ENCODE data around the gene MBLAC1. TPM values are rescaled to one million over a fixed set of nuclear protein-coding genes. Genes with fewer than 3 reads are reported as not detected.

Gene MBLAC1
- total RNA-seq, 1 experiment from 2014 or later, result 0.70 TPM

- Histone ChIP-seq H3K9me2 (ENCODE audit: insufficient read depth) (no peaks in the 10 kb centered on the region), H3K9me3 (ENCODE audit: insufficient read depth, low read depth) (no peaks in the 10 kb centered on the region), H3K27me3 (ENCODE audit: insufficient read depth, low read depth) (no peaks in the 10 kb centered on the region), H2AFZ (no peak overlapping the region), H3K27ac (no peak overlapping the region), H3K4me2 (no peak overlapping the region), H4K20me1 (ENCODE audit: insufficient read depth) (no peaks in the 10 kb centered on the region), H3K4me3 (no peak overlapping the region), H3K79me2 (ENCODE audit: low read depth) (peaks cover 18% of the 10 kb centered on the region), H3F3A (ENCODE audit: insufficient read depth, low read depth) (peaks cover 39% of the 10 kb centered on the region), H3K36me3 (ENCODE audit: low read depth) (no peaks in the 10 kb centered on the region), H3K4me1 (replicated peaks; ENCODE audit: insufficient read depth) (peaks cover 34% of the 10 kb centered on the region)
- DNase-seq, result no peak
- TF ChIP-seq CTCF (conservative IDR thresholded peaks at IDR 0.05) (no peak), EZH2 (IDR thresholded peaks at IDR 0.05; ENCODE audit: low read depth) (no peak)
- intact Hi-C loops (cut with micrococcal nuclease; ENCODE audit: unreplicated experiment), result no loop called here
- POLR2A ChIA-PET (ENCODE audit: unreplicated experiment), result no interaction called here
- no TSS peak for BruUV-seq (replicated peaks)
- CTCF ChIA-PET, result no interaction called here
These were observed 41.3 kb upstream of the MBLAC1 start for GRCh38 chr7:100085515-100085914.

- H3K79me2 ChIP-seq (ENCODE audit: low read depth), result peaks cover 7% of the 10 kb centered on the region; the same call in 1 of the 2 replicates
- peak overlapping the region; percentile 4; the same call in 1 of the 2 replicates for H3K4me2 ChIP-seq
- no peak for TF ChIP-seq CTCF (conservative IDR thresholded peaks at IDR 0.05)
- TF ChIP-seq EZH2 (IDR thresholded peaks at IDR 0.05; ENCODE audit: low read depth), result no peak
- no peaks in the 10 kb centered on the region for H3K36me3 ChIP-seq (ENCODE audit: low read depth)
- H3K4me3 ChIP-seq, result no peak overlapping the region
- no peaks in the 10 kb centered on the region for H3K9me2 ChIP-seq (ENCODE audit: insufficient read depth)
- peaks cover 32% of the 10 kb centered on the region for H3K4me1 ChIP-seq (replicated peaks; ENCODE audit: insufficient read depth)
- no TSS peak for BruUV-seq (replicated peaks)
- H3K27me3 ChIP-seq (ENCODE audit: insufficient read depth, low read depth), result no peaks in the 10 kb centered on the region
- H4K20me1 ChIP-seq (ENCODE audit: insufficient read depth), result no peaks in the 10 kb centered on the region
- peaks cover 51% of the 10 kb centered on the region for H3F3A ChIP-seq (ENCODE audit: insufficient read depth, low read depth)
- intact Hi-C loops (cut with micrococcal nuclease; ENCODE audit: unreplicated experiment), result no loop called here
- peak in 1 of 2 experiments; percentile 79 for DNase-seq
- 0 out of 2 replicates have a peak overlapping the region, but pooled peaks have one; percentile 25 for H3K27ac ChIP-seq
- CTCF ChIA-PET, result interaction anchor here (0.6 kb wide), 1 partner anchor 91 kb away, joined by 7 read pairs; no protein-coding TSS in a partner anchor
- POLR2A ChIA-PET (ENCODE audit: unreplicated experiment), result interaction anchor here (0.6 kb wide), 1 partner anchor 324 kb away, joined by 6 read pairs; no protein-coding TSS in a partner anchor
- 0 out of 2 replicates have a peak overlapping the region, but pooled peaks have one; percentile 44 for H2AFZ ChIP-seq
- no peaks in the 10 kb centered on the region for H3K9me3 ChIP-seq (ENCODE audit: insufficient read depth, low read depth)
These were observed 39.6 kb upstream of the MBLAC1 start for GRCh38 chr7:100087055-100087750.

GRCh38 chr7:100088095-100088620, 38.6 kb upstream of the MBLAC1 start:
- BruUV-seq (replicated peaks), result TSS peak; percentile 64
- Histone ChIP-seq H3F3A (ENCODE audit: insufficient read depth, low read depth) (peaks cover 54% of the 10 kb centered on the region), H3K4me1 (replicated peaks; ENCODE audit: insufficient read depth) (peaks cover 26% of the 10 kb centered on the region), H3K27me3 (ENCODE audit: insufficient read depth, low read depth) (no peaks in the 10 kb centered on the region), H3K9me2 (ENCODE audit: insufficient read depth) (no peaks in the 10 kb centered on the region), H3K27ac (peak overlapping the region; percentile 62), H3K4me2 (peak overlapping the region; percentile 97), H3K4me3 (peak overlapping the region; percentile 86), H4K20me1 (ENCODE audit: insufficient read depth) (0 out of 2 replicates have a peak, but pooled peaks cover 6% of the 10 kb centered on the region), H2AFZ (peak overlapping the region; percentile 87), H3K79me2 (ENCODE audit: low read depth) (peaks cover 7% of the 10 kb centered on the region; the same call in 1 of the 2 replicates), H3K36me3 (ENCODE audit: low read depth) (no peaks in the 10 kb centered on the region), H3K9me3 (ENCODE audit: insufficient read depth, low read depth) (no peaks in the 10 kb centered on the region)
- no peak for TF ChIP-seq CTCF (conservative IDR thresholded peaks at IDR 0.05)
- TF ChIP-seq EZH2 (IDR thresholded peaks at IDR 0.05; ENCODE audit: low read depth), result no peak
- POLR2A ChIA-PET (ENCODE audit: unreplicated experiment), result no interaction called here
- intact Hi-C loops (cut with micrococcal nuclease; ENCODE audit: unreplicated experiment), result no loop called here
- CTCF ChIA-PET, result interaction anchor here (0.5 kb wide), 1 partner anchor 46 kb away, joined by 5 read pairs; no protein-coding TSS in a partner anchor
- no peak for DNase-seq
